Liver (tissue), 3 donors: ENCODE measurements around the gene GTSE1.

Experiments
- CTCF ChIP-seq: fragments of 150-350 bp; IDR thresholded peaks from 2 replicates; pipeline ENCODE4 v1.5.1; 2017; ENCODE audit warnings: improper control_type of control experiment, low read depth, low read length; ENCODE audit not compliant: missing input control
- EGR1 ChIP-seq, 2 donors: IDR thresholded peaks; 2 replicates each; pipeline ENCODE4 v1.6.1; 2016 to 2018; ENCODE audit warnings: antibody characterized with exemption in 2 of 2, low read depth in 2 of 2
- FOXA1 ChIP-seq: IDR thresholded peaks from 2 replicates; pipeline ENCODE4 v1.6.1; 2016; ENCODE audit warnings: antibody characterized with exemption
- HNF4A ChIP-seq, 2 donors: conservative IDR thresholded peaks; 2 replicates each; pipeline ENCODE4 v1.6.1; 2016; ENCODE audit warnings: antibody characterized with exemption in 2 of 2, mild to moderate bottlenecking in 2 of 2
- HNF4G ChIP-seq: IDR thresholded peaks from 2 replicates; pipeline ENCODE4 v1.6.1; 2016; ENCODE audit warnings: antibody characterized with exemption
- JUND ChIP-seq, 2 donors: IDR thresholded peaks; 2 replicates each; pipeline ENCODE4 v1.6.1; 2016; ENCODE audit warnings: antibody characterized with exemption in 2 of 2
- MAX ChIP-seq: IDR thresholded peaks from 2 replicates; pipeline ENCODE4 v1.6.1; 2016; ENCODE audit warnings: antibody characterized with exemption
- RAD21 ChIP-seq, 2 donors: IDR thresholded peaks; 2 replicates each; pipeline ENCODE4 v1.6.1; 2016; ENCODE audit warnings: antibody characterized with exemption in 2 of 2, mild to moderate bottlenecking in 2 of 2
- REST ChIP-seq: IDR thresholded peaks from 2 replicates; pipeline ENCODE4 v1.6.1; 2016; ENCODE audit warnings: antibody characterized with exemption, mild to moderate bottlenecking
- SP1 ChIP-seq: IDR thresholded peaks from 2 replicates; pipeline ENCODE4 v1.6.1; 2018; ENCODE audit warnings: antibody characterized with exemption, mild to moderate bottlenecking
- TAF1 ChIP-seq: conservative IDR thresholded peaks from 2 replicates; pipeline ENCODE4 v1.6.1; 2016; ENCODE audit warnings: antibody characterized with exemption, mild to moderate bottlenecking
- YY1 ChIP-seq: IDR thresholded peaks from 2 replicates; pipeline ENCODE4 v1.6.1; 2016; ENCODE audit warnings: antibody characterized with exemption, mild to moderate bottlenecking
- ZBTB33 ChIP-seq: IDR thresholded peaks from 2 replicates; pipeline ENCODE4 v1.6.1; 2016; ENCODE audit warnings: antibody characterized with exemption
- donor health status: healthy.
- donor health status: healthy.

- no peak for TF ChIP-seq FOXA1
- TF ChIP-seq CTCF = no peak
- no peak for TF ChIP-seq MAX
- TF ChIP-seq REST = no peak
- TF ChIP-seq JUND (IDR thresholded peaks at IDR 0.05) = no peak
- TF ChIP-seq HNF4G = no peak
- TF ChIP-seq EGR1 (IDR thresholded peaks at IDR 0.05; ENCODE audit: low read depth in 2 of 2) = no peak
- TF ChIP-seq ZBTB33 = no peak
- TF ChIP-seq RAD21 (IDR thresholded peaks at IDR 0.05) = no peak
- no peak for TF ChIP-seq SP1
- TF ChIP-seq YY1 = no peak
- no peak for TF ChIP-seq HNF4A (conservative IDR thresholded peaks at IDR 0.05)
- TF ChIP-seq TAF1 = no peak
Observed at GRCh38 chr22:46289244-46289891, 7.3 kb upstream of the GTSE1 start.
